IPS DF 6.9 (cell line): ENCODE measurements around the gene IL2RA.

ENCODE experiments used
- DNase-seq: peaks from one replicate; pipeline ENCODE4 v3.0.0-alpha.2; 2013; ENCODE audit warnings: low read depth, low spot score
- H3K27ac ChIP-seq: one replicate; pipeline ENCODE4 v1.5.1; 2013; ENCODE audit warnings: low read length, control low read depth
- H3K27me3 ChIP-seq: 2 replicates; pipeline ENCODE4 v1.6.1; 2013; ENCODE audit warnings: mild to moderate bottlenecking, low read length; ENCODE audit not compliant: control insufficient read depth, insufficient read depth
- H3K36me3 ChIP-seq: 2 replicates; pipeline ENCODE4 v1.6.1; 2013; ENCODE audit warnings: low read length; ENCODE audit not compliant: control insufficient read depth, insufficient read depth
- H3K4me1 ChIP-seq: 2 replicates; pipeline ENCODE4 v1.6.1; 2013; ENCODE audit warnings: low read length; ENCODE audit not compliant: control insufficient read depth, insufficient read depth
- H3K4me3 ChIP-seq: 2 replicates; pipeline ENCODE4 v1.5.1; 2013; ENCODE audit warnings: mild to moderate bottlenecking, low read length
- H3K9me3 ChIP-seq: 2 replicates; pipeline ENCODE4 v1.6.1; 2013; ENCODE audit warnings: low read length, inconsistent platforms; ENCODE audit not compliant: control insufficient read depth, insufficient read depth
- WGBS: extraction: QIAGEN DNeasy Blood & Tissue Kit; methylation state at CpG from one replicate; pipeline ENCODE4 v1.1.7; 2013; ENCODE audit warnings: mixed read lengths, missing lambda C conversion rate; ENCODE audit not compliant: insufficient read length, insufficient coverage; 5-methylcytosine and 5-hydroxymethylcytosine counted together

The IL2RA gene

DNA sequence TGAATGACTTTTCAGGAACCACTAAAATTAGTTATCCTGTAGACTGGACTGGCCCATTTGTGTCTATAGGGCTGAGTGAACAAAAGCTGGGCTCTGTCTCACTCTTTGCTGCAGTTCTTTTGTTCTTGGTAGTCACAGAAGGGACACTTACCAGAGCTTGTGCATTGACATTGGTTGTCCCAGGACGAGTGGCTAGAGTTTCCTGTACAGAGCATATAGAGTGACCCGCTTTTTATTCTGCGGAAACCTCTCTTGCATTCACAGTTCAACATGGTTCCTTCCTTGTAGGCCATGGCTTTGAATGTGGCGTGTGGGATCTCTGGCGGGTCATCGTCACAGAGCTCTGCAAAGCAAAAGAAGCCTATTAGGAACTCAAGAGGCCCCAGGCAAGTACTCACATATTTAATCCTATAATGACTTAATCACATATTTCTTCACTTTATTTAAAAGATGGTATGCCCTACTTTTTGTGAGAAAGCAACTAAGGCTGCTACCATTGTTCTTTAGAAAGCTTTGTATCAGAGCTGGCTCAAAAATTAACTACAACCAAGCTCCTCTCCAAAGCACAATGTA, 36.4 kb downstream of the IL2RA start:
- no peaks in the 10 kb centered on the region for H3K27me3 ChIP-seq
- H3K36me3 ChIP-seq: no peaks in the 10 kb centered on the region
- no peak overlapping the region for H3K4me3 ChIP-seq
- H3K9me3 ChIP-seq: no peaks in the 10 kb centered on the region
- H3K27ac ChIP-seq: no peak overlapping the region
- no CpG with 5 or more reads among the region's 6 CpGs for WGBS
- DNase-seq: no peak
- no peaks in the 10 kb centered on the region for H3K4me1 ChIP-seq

DNA sequence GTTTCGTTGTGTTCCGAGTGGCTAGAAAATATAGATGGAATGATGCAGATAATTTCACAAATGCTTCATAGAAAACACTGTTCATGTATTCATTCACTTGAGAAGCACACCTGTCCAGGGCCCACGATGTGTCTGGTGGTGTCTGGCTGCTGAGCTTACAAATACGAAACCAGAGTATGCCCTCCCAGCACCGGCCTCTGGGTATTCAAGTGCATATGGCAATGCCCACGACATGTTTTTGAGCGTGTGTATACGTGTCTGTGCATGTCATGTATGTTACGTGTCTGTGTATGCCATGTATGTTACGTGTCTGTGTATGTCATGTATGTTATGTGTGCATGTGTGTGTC, 37.9 kb downstream of the IL2RA start:
- DNase-seq: no peak
- no CpG with 5 or more reads among the region's 10 CpGs for WGBS

GRCh38 chr10:6023661-6024333, 38.4 kb downstream of the IL2RA start:
- Histone ChIP-seq H3K27ac (no peak overlapping the region), H3K27me3 (no peaks in the 10 kb centered on the region), H3K4me1 (no peaks in the 10 kb centered on the region), H3K36me3 (no peaks in the 10 kb centered on the region), H3K4me3 (no peak overlapping the region), H3K9me3 (no peaks in the 10 kb centered on the region)
- no CpG with 5 or more reads among the region's 12 CpGs for WGBS
- DNase-seq: no peak

More for the DNA sequence above, 37.9 kb downstream of the IL2RA start:
- no peak overlapping the region for H3K4me3 ChIP-seq
- H3K27me3 ChIP-seq: no peaks in the 10 kb centered on the region
- no peaks in the 10 kb centered on the region for H3K36me3 ChIP-seq
- no peaks in the 10 kb centered on the region for H3K9me3 ChIP-seq
- no peaks in the 10 kb centered on the region for H3K4me1 ChIP-seq
- H3K27ac ChIP-seq: no peak overlapping the region

- DNase-seq: no peak
- WGBS: no CpG with 5 or more reads among the region's 3 CpGs
- H3K27ac ChIP-seq: no peak overlapping the region
- no peak overlapping the region for H3K4me3 ChIP-seq
- H3K27me3 ChIP-seq: no peaks in the 10 kb centered on the region
- H3K9me3 ChIP-seq: no peaks in the 10 kb centered on the region
- no peaks in the 10 kb centered on the region for H3K36me3 ChIP-seq
- H3K4me1 ChIP-seq: no peaks in the 10 kb centered on the region
Measured at GRCh38 chr10:6022660-6023059, 39.5 kb downstream of the IL2RA start.

DNA sequence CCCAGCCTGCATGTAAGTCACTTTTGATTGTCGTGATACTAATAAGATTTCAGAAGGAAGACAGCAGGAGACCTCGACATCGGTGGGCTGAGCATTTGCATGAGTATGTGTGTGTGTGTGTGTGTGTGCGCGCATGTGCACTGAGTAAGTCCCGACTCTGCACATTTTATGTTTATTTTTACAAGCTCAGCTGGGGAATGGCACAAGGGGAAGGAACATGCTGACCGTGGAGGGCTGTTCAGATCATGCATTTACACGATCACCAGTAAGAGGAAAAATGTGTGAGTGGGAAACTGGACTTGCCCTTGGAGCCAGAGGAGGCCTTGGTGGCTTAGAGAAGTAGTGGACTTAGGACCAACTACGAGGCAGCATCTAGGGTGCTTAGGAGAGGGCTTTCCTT, 41.3 kb downstream of the IL2RA start:
- Histone ChIP-seq H3K27ac (no peak overlapping the region), H3K4me3 (no peak overlapping the region), H3K36me3 (no peaks in the 10 kb centered on the region), H3K4me1 (no peaks in the 10 kb centered on the region), H3K27me3 (no peaks in the 10 kb centered on the region), H3K9me3 (no peaks in the 10 kb centered on the region)
- no peak for DNase-seq
- no CpG with 5 or more reads among the region's 9 CpGs for WGBS

DNA sequence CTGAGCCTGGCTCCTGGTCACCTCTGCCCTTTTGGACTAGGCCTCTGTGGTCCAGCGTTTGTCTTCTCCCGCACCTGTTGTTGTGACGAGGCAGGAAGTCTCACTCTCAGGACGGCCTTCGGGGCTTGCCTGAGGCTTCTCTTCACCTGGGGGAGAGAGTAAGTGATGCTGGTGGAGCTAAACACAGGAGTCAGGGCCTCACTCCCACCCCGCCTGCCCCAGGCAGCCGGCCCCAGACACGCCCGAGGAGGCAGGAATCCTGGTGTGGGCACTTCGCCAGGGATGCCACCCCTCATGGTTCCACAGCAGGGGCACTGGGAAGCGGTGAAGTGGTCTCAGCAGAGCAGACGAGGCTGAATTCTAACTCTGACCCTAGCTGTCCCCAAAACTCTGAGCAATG, 42.4 kb downstream of the IL2RA start:
- H3K27ac ChIP-seq: no peak overlapping the region
- H3K36me3 ChIP-seq: no peaks in the 10 kb centered on the region
- WGBS: no CpG with 5 or more reads among the region's 12 CpGs
- H3K27me3 ChIP-seq: no peaks in the 10 kb centered on the region
- no peak for DNase-seq
- no peak overlapping the region for H3K4me3 ChIP-seq
- no peaks in the 10 kb centered on the region for H3K4me1 ChIP-seq
- no peaks in the 10 kb centered on the region for H3K9me3 ChIP-seq

GRCh38 chr10:6019010-6019782, 43.0 kb downstream of the IL2RA start:
- Histone ChIP-seq H3K4me1 (no peaks in the 10 kb centered on the region), H3K36me3 (no peaks in the 10 kb centered on the region), H3K27ac (no peak overlapping the region), H3K9me3 (no peaks in the 10 kb centered on the region), H3K27me3 (no peaks in the 10 kb centered on the region), H3K4me3 (no peak overlapping the region)
- 100% methylated on average over 1 of the region's 6 CpGs for WGBS
- no peak for DNase-seq

- no peak for DNase-seq
- H3K36me3 ChIP-seq: no peaks in the 10 kb centered on the region
- WGBS: no CpG with 5 or more reads among the region's 5 CpGs
- H3K27ac ChIP-seq: no peak overlapping the region
- H3K27me3 ChIP-seq: no peaks in the 10 kb centered on the region
- H3K4me3 ChIP-seq: no peak overlapping the region
- H3K9me3 ChIP-seq: no peaks in the 10 kb centered on the region
- H3K4me1 ChIP-seq: no peaks in the 10 kb centered on the region
Measured at GRCh38 chr10:6018422-6018821, 43.7 kb downstream of the IL2RA start.

GRCh38 chr10:6017781-6018354, 44.3 kb downstream of the IL2RA start:
- Histone ChIP-seq H3K36me3 (no peaks in the 10 kb centered on the region), H3K27ac (no peak overlapping the region), H3K27me3 (no peaks in the 10 kb centered on the region), H3K4me1 (no peaks in the 10 kb centered on the region), H3K9me3 (no peaks in the 10 kb centered on the region), H3K4me3 (no peak overlapping the region)
- no CpG with 5 or more reads among the region's 8 CpGs for WGBS
- DNase-seq: no peak

DNA sequence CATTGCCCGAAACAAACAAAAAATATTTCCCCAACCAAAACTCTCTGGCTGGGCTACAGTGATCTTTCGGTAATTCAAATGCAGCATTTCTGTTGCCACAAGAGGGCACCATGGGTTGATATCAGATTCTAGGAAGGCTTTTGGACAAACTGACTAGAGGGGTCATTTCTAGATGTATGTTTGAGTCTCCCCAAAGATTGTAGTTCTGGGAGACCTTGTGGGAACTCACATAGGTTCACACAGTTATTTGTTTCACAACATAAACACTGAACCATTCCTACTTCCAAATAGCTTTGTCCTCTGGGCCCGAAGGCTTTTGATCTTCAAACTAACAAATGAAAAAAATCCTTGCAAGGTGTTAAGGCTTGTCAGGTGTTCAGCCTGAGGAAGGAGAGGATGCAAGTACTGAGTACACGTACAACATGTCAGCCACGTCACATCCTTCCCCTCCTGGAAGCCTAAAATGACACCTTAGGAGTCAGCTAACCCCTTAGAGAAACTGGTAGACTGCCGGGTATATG, 47.9 kb downstream of the IL2RA start:
- peak; percentile 33 for DNase-seq
- Histone ChIP-seq H3K36me3 (no peaks in the 10 kb centered on the region), H3K4me1 (no peaks in the 10 kb centered on the region), H3K4me3 (no peak overlapping the region), H3K27ac (no peak overlapping the region), H3K9me3 (no peaks in the 10 kb centered on the region), H3K27me3 (no peaks in the 10 kb centered on the region)
- WGBS: no CpG with 5 or more reads among the region's 6 CpGs
